MM.1S (cell line): ENCODE results near the gene TMEM60.

ENCODE experiments used
- DNase-seq: peaks from one replicate; pipeline ENCODE4 v3.0.0-alpha.2; 2015
- H2AFZ ChIP-seq: fragments of 300-600 bp; sonication (generic); 2 replicates; pipeline ENCODE4 v1.6.0; 2016; ENCODE audit warnings: antibody characterized with exemption, low read length
- H3F3A ChIP-seq: fragments of 300-600 bp; sonication (generic); 2 replicates; pipeline ENCODE4 v1.6.1; 2016; ENCODE audit warnings: mild to moderate bottlenecking, antibody characterized with exemption, low read length, moderate library complexity, mixed read lengths; ENCODE audit not compliant: insufficient read depth
- H3K27ac ChIP-seq: fragments of 300-600 bp; sonication (generic); 2 replicates; pipeline ENCODE4 v1.5.1; 2016; ENCODE audit warnings: mild to moderate bottlenecking, low read length
- H3K27me3 ChIP-seq: fragments of 300-600 bp; sonication (generic); replicated peaks from 2 replicates; pipeline ENCODE4 v1.6.0; 2016; ENCODE audit warnings: low read length; ENCODE audit not compliant: insufficient read depth
- H3K36me3 ChIP-seq: fragments of 300-600 bp; sonication (generic); replicated peaks from 2 replicates; pipeline ENCODE4 v1.6.1; 2016; ENCODE audit warnings: mild to moderate bottlenecking, low read length, mixed read lengths; ENCODE audit not compliant: insufficient read depth
- H3K4me1 ChIP-seq: fragments of 300-600 bp; sonication (generic); 2 replicates; pipeline ENCODE4 v1.6.1; 2016; ENCODE audit warnings: low read length, mixed read lengths
- H3K4me2 ChIP-seq: fragments of 300-600 bp; sonication (generic); 2 replicates; pipeline ENCODE4 v1.6.0; 2016; ENCODE audit warnings: low read depth, low read length
- H3K4me3 ChIP-seq: fragments of 300-600 bp; sonication (generic); 2 replicates; pipeline ENCODE4 v1.5.1; 2016; ENCODE audit warnings: low read length, mixed read lengths
- H3K79me2 ChIP-seq: fragments of 300-600 bp; sonication (generic); 2 replicates; pipeline ENCODE4 v1.6.1; 2016; ENCODE audit warnings: mixed run types, low read length, mixed read lengths
- H3K9ac ChIP-seq: fragments of 300-600 bp; sonication (generic); 2 replicates; pipeline ENCODE4 v1.6.1; 2016; ENCODE audit warnings: low read length, mixed read lengths
- H3K9me2 ChIP-seq: fragments of 300-600 bp; sonication (generic); replicated peaks from 2 replicates; pipeline ENCODE4 v1.6.1; 2016; ENCODE audit warnings: mild to moderate bottlenecking, low read length, mixed read lengths; ENCODE audit not compliant: insufficient read depth
- H3K9me3 ChIP-seq: fragments of 300-600 bp; sonication (generic); replicated peaks from 2 replicates; pipeline ENCODE4 v1.6.1; 2016; ENCODE audit warnings: mild to moderate bottlenecking, low read length, mixed read lengths; ENCODE audit not compliant: insufficient read depth
- H4K20me1 ChIP-seq: fragments of 300-600 bp; sonication (generic); 2 replicates; pipeline ENCODE4 v1.6.1; 2016; ENCODE audit warnings: mild to moderate bottlenecking, low read length, moderate library complexity, mixed read lengths; ENCODE audit not compliant: insufficient read depth
- EZH2 ChIP-seq: fragments of 300-600 bp; sonication (generic); optimal IDR thresholded peaks from 2 replicates; pipeline ENCODE3; 2017; ENCODE audit warnings: low read depth, mild to moderate bottlenecking, antibody characterized with exemption, low read length, mixed read lengths
- EZH2phosphoT487 ChIP-seq: fragments of 300-600 bp; sonication (generic); IDR thresholded peaks from 2 replicates; pipeline ENCODE4 v1.6.1; 2018; ENCODE audit warnings: antibody characterized with exemption, low read length
- TF ChIP-seq, protein P1 (sequence below): fragments of 300-600 bp; sonication (generic); IDR thresholded peaks from 2 replicates; pipeline ENCODE4 v1.5.1; 2016; ENCODE audit warnings: antibody characterized with exemption, low read length, mixed read lengths

TMEM60 gene

DNA sequence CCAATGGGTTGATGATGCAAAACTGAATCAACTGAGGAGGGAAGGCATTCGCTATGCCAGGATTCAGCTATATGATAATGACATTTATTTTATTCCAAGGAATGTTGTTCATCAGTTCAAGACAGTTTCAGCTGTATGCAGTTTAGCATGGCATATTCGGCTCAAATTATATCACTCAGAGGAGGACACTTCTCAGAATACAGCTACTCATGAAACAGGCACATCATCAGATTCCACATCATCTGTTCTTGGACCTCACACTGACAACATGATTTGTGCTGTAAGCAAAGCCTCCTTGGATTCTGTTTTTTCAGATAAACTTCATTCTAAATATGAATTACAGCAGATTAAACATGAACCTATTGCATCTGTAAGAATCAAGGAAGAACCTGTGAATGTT is 19.7 kb downstream of the TMEM60 start:
- Histone ChIP-seq H3K27ac (no peak overlapping the region), H3K9ac (no peak overlapping the region), H3K9me2 (no peaks in the 10 kb centered on the region), H4K20me1 (no peaks in the 10 kb centered on the region), H3K36me3 (peaks cover 6% of the 10 kb centered on the region; the same call in 1 of the 2 replicates), H3K4me2 (no peak overlapping the region), H3K9me3 (no peaks in the 10 kb centered on the region), H3K4me3 (no peak overlapping the region), H3K79me2 (0 out of 2 replicates have a peak, but pooled peaks cover 7% of the 10 kb centered on the region), H3K4me1 (no peaks in the 10 kb centered on the region), H3K27me3 (no peaks in the 10 kb centered on the region), H2AFZ (no peak overlapping the region), H3F3A (0 out of 2 replicates have a peak, but pooled peaks cover 5% of the 10 kb centered on the region)
- DNase-seq: no peak
- TF ChIP-seq, protein P1, sequence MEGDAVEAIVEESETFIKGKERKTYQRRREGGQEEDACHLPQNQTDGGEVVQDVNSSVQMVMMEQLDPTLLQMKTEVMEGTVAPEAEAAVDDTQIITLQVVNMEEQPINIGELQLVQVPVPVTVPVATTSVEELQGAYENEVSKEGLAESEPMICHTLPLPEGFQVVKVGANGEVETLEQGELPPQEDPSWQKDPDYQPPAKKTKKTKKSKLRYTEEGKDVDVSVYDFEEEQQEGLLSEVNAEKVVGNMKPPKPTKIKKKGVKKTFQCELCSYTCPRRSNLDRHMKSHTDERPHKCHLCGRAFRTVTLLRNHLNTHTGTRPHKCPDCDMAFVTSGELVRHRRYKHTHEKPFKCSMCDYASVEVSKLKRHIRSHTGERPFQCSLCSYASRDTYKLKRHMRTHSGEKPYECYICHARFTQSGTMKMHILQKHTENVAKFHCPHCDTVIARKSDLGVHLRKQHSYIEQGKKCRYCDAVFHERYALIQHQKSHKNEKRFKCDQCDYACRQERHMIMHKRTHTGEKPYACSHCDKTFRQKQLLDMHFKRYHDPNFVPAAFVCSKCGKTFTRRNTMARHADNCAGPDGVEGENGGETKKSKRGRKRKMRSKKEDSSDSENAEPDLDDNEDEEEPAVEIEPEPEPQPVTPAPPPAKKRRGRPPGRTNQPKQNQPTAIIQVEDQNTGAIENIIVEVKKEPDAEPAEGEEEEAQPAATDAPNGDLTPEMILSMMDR: no peak
- TF ChIP-seq EZH2: no peak
- no peak for TF ChIP-seq EZH2phosphoT487

DNA sequence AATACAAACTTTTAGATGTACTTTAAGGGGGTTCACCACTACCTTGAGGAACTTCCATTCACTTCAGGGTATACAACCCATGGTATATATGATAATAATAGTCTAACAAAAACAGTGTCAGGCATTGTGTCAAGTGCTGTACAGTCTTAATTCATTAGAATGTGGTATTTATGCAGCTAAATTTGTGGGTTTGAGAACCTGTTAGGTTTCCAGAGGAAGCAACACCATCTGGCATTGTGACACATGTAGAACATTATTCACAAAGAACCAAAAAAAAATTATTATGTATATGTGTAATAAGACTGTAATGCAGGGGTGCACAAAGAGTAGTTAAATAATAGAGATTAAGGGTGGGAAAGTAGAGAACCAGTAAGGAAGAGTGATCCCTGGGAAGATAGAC is 26.3 kb downstream of the TMEM60 start:
- no peak for TF ChIP-seq EZH2

DNA sequence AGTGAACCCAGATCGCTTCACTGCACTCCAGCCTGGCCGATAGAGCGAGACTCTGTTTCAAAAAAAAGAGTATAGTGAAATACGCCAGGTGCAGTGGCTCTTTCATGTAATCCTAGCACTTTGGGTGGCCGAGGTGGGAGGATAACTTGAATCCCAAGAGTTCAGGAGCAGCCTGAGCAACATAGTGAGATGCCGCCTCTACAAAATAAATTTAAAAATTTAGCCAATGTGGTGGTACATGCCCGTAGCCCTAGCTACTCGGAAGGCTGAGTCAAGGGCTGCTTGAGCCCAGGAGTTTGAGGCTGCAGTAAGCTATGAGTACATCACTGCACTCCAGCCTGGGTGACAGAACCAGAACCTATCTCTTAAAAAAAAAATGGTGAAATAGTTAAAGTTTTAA is 27.9 kb downstream of the TMEM60 start:
- no peak overlapping the region for H3K27ac ChIP-seq
- H4K20me1 ChIP-seq: no peaks in the 10 kb centered on the region
- H3K4me2 ChIP-seq: no peak overlapping the region
- no peaks in the 10 kb centered on the region for H3K9me2 ChIP-seq
- H3K4me1 ChIP-seq: no peaks in the 10 kb centered on the region
- H3K9ac ChIP-seq: no peak overlapping the region
- no peaks in the 10 kb centered on the region for H3K27me3 ChIP-seq
- peaks cover 12% of the 10 kb centered on the region; the same call in 1 of the 2 replicates for H3K79me2 ChIP-seq
- H2AFZ ChIP-seq: no peak overlapping the region
- no peaks in the 10 kb centered on the region for H3F3A ChIP-seq
- TF ChIP-seq EZH2phosphoT487: no peak
- TF ChIP-seq, protein P1: no peak
- no peak for TF ChIP-seq EZH2
- no peak overlapping the region for H3K4me3 ChIP-seq
- H3K9me3 ChIP-seq: no peaks in the 10 kb centered on the region
- no peak for DNase-seq
- H3K36me3 ChIP-seq: peaks cover 3% of the 10 kb centered on the region; the same call in 1 of the 2 replicates

More for the DNA sequence above, 26.3 kb downstream of the TMEM60 start:
- no peak for DNase-seq
- no peaks in the 10 kb centered on the region for H3K27me3 ChIP-seq
- peaks cover 3% of the 10 kb centered on the region; the same call in 1 of the 2 replicates for H3K36me3 ChIP-seq
- no peak overlapping the region for H2AFZ ChIP-seq
- no peak overlapping the region for H3K27ac ChIP-seq
- H3K4me2 ChIP-seq: no peak overlapping the region
- H3K9me2 ChIP-seq: no peaks in the 10 kb centered on the region
- peaks cover 8% of the 10 kb centered on the region; the same call in 1 of the 2 replicates for H3K79me2 ChIP-seq
- H3K4me1 ChIP-seq: no peaks in the 10 kb centered on the region
- H3K9ac ChIP-seq: no peak overlapping the region
- no peaks in the 10 kb centered on the region for H3F3A ChIP-seq
- H3K4me3 ChIP-seq: no peak overlapping the region
- no peaks in the 10 kb centered on the region for H3K9me3 ChIP-seq
- no peaks in the 10 kb centered on the region for H4K20me1 ChIP-seq

DNA sequence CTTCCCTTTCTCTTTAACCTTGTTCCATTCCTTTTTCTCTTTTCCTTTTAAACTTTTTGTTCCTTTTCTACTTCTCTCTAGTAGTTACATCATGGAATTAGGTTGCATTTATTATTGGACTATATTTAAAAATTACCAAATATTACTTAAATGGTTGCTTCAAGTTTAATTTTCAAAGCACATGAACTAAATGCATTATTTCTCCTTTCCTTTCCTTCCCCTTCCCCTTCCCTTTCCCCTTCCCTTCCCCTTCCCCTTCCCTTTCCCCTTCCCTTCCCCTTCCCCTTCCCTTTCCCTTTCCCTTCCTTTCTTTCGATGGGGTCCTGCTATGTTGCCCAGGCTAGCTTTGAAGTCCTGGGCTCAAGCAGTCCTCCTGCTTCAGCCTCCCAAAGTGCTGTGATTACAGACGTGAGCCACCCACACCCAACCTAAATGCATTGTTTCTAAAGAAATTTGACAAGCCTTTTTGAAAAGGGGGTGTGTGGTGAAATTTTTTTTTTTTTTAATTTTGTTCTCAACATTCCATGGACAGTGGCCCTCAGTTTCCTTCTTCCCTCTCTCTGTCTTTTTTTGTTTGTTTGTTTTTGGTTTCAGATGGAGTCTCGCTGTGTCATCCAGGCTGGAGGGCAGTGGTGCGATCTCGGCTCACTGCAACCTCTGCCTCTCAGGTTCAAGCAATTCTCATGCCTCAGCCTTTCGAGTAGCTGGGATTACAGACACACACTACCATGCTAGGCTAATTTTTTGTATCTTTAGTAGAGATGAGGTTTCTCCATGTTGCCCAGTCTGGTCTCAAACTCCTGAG is 31.2 kb downstream of the TMEM60 start:
- Histone ChIP-seq H2AFZ (no peak overlapping the region), H4K20me1 (no peaks in the 10 kb centered on the region; the same call in 1 of the 2 replicates), H3K27ac (no peak overlapping the region), H3K9me2 (no peaks in the 10 kb centered on the region), H3K36me3 (peaks cover 3% of the 10 kb centered on the region; the same call in 1 of the 2 replicates), H3K79me2 (peaks cover 35% of the 10 kb centered on the region), H3F3A (no peaks in the 10 kb centered on the region), H3K27me3 (no peaks in the 10 kb centered on the region), H3K4me1 (no peaks in the 10 kb centered on the region), H3K9me3 (no peaks in the 10 kb centered on the region), H3K9ac (no peak overlapping the region), H3K4me3 (no peak overlapping the region), H3K4me2 (no peak overlapping the region)
- TF ChIP-seq EZH2phosphoT487: no peak
- TF ChIP-seq, protein P1: no peak
- TF ChIP-seq EZH2: no peak
- DNase-seq: no peak
